ENCODE data around the gene SBK2.

DNA sequence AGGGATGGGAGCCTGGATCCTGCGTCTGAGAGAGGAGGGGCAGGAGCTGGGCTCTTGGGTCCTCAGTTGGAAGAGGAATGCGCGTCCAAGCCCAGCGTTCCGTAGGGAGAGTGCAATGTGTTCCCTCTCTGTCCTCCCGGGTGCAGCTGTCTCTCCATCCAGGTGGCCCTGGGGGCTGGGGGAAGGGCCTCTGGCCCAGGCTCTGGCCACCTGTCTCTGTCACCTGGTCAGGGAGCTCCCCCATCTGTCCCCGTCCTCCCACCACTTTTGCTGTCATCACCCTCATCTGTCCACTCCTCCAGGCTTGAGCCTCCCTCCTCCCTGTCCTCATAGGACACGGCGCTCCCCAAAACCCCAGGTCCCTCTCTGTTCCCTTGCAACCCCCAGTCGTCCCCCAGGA, 3.7 kb upstream of the SBK2 start:
- TF ChIP-seq, protein P1, sequence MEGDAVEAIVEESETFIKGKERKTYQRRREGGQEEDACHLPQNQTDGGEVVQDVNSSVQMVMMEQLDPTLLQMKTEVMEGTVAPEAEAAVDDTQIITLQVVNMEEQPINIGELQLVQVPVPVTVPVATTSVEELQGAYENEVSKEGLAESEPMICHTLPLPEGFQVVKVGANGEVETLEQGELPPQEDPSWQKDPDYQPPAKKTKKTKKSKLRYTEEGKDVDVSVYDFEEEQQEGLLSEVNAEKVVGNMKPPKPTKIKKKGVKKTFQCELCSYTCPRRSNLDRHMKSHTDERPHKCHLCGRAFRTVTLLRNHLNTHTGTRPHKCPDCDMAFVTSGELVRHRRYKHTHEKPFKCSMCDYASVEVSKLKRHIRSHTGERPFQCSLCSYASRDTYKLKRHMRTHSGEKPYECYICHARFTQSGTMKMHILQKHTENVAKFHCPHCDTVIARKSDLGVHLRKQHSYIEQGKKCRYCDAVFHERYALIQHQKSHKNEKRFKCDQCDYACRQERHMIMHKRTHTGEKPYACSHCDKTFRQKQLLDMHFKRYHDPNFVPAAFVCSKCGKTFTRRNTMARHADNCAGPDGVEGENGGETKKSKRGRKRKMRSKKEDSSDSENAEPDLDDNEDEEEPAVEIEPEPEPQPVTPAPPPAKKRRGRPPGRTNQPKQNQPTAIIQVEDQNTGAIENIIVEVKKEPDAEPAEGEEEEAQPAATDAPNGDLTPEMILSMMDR (IDR thresholded peaks at IDR 0.05; ENCODE audit: poor library complexity, severe bottlenecking), result no peak
- TF ChIP-seq EZH2 (IDR thresholded peaks at IDR 0.05; ENCODE audit: borderline replicate concordance, insufficient read depth, low read length, poor library complexity, severe bottlenecking) (no peak), POLR2AphosphoS5 (IDR thresholded peaks at IDR 0.05) (no peak)
